HG02938 (cell line): ENCODE measurements around the gene FGD3.
"Not testable (repeated sequence)": the region's sequence is repeated elsewhere in the genome, so short reads cannot be mapped to it uniquely, and the experiment has no call there.

Experiments used
- ATAC-seq: cut with Tn5 transposase; IDR thresholded peaks from one replicate; pipeline ENCODE4 v1.9.1; 2021; ENCODE audit warnings: mild to moderate bottlenecking, moderate library complexity; ENCODE audit not compliant: unreplicated experiment

The FGD3 gene

GRCh38 chr9:92947268-92948037, at the start of gene FGD3:
TSS of gene FGD3 (plus strand) at chr9:92947523. CDS start at chr9:92976257, 28,734 bp downstream.
- no peak for ATAC-seq

DNA sequence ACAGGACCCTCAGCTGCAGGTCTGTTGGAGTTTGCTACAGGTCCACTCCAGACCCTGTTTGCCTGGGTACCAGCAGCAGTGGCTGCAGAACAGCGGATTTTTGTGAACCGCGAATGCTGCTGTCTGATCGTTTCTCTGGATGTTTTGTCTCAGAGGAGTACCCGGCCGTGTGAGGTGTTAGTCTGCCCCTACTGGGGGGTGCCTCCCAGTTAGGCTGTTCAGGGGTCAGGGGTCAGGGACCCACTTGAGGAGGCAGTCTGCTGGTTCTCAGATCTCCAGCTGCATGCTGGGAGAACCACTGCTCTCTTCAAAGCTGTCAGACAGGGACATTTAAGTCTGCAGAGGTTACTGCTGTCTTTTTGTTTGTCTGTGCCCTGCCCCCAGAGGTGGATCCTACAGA, 42.2 kb upstream of the FGD3 start:
- not testable (repeated sequence) for ATAC-seq

GRCh38 chr9:92911511-92912475, 35.5 kb upstream of the FGD3 start:
- no peak for ATAC-seq

- no peak for ATAC-seq
Observed at GRCh38 chr9:92917176-92917800, 30.0 kb upstream of the FGD3 start.

DNA sequence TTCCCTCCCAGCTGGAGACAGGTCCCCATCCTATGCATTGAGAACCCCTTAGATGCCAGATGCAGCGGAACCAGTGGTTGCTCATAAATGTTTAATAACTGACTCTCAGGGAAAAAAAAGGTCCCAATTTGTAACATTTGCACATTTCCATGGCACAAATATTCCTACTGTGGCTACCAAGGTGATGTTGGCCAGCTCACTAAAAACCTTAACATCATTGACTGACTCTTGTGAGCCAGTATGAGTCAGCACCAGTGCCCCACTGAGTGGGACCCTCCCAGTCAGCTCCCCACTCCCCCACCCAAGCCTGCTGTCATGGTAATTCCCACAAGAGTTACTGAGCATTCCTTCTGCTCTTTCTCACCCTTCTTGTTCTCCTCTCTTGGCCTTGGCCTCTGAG, 26.9 kb upstream of the FGD3 start:
- ATAC-seq, result no peak

- no peak for ATAC-seq
Observed at GRCh38 chr9:92931606-92932005, 15.7 kb upstream of the FGD3 start.

DNA sequence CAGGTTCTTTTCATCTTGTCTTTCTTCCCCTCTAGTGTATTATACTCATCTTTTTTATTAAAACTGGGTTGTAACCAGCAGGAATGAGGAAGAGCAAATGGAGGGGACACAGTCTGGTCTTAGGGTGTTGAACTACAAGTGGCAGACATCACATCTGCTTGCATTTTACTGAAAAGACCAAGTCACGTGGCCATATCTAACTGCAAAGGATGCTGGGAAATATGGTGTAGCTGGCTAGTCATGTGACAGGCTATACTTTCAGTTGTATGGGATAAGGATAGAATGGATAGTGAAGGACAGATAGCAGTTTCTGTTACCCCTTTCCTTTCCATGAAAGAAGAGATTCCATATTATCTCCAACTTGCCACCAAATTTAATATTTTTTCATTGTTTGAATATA, 13.0 kb upstream of the FGD3 start:
- no peak for ATAC-seq

GRCh38 chr9:92938025-92938424, 9.3 kb upstream of the FGD3 start:
- no peak for ATAC-seq

GRCh38 chr9:92941861-92942260, 5.5 kb upstream of the FGD3 start:
- no peak for ATAC-seq

DNA sequence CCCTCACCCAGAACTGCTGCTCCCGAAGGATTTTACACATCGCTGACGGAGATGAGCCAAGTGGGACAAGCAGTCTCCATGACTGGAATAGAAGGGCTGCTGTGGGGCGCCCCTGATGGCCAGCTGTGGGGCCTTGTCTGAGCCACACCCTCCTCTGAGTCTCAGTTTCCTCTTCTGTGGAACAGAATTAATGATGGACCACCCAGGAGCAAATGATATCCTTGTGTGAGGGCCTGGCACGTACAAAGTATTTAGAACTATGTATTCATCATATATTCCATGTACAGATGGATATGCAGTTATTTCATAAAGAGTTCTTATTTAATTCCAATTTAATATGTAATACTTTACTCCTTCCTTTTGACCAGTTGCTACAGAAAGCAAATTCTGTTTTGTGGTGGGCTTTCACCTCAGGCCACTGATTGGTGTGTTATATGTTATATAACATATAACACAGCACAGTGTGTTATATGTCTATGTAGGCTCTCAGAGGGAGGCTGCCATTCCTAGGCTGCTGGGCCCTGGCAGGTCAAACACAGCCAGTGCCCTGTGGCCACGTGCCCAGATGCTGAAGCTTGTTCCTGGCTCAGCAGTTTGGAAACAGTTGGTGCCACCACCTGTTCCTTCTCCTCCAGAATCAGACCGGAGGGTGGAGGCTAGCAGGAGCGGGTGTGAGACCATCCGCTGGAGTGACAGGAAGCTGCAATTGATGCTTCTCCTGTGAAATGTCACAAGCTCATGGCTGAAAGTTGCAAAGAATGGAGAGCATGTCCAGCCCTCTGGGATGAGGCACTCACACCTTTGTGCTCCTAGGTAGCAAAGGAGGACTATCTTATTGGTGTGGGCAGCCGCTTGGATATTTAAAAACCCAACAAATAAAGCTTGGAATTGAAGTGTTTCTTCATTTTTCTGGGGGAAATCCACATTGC, 4.4 kb upstream of the FGD3 start:
- ATAC-seq, result no peak

DNA sequence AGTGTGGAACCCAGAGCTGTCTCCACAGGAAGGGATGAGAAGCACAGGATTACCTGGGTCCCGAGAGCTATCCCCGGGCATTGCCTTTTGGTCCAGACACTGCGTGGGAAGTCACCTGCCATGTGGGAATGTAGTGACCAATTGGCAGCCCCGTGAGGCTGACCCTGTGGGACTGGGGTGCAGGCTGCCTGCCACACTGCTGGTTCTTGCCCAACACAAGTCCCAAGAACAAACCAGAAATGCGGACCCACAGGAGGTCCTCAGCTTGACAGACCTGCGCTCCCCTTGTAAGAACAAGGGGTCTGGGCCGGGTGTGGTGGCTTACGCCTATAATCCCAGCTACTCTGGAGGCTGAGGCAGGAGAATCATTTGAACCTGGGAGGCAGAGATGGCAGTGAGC, 2.4 kb upstream of the FGD3 start:
- no peak for ATAC-seq

DNA sequence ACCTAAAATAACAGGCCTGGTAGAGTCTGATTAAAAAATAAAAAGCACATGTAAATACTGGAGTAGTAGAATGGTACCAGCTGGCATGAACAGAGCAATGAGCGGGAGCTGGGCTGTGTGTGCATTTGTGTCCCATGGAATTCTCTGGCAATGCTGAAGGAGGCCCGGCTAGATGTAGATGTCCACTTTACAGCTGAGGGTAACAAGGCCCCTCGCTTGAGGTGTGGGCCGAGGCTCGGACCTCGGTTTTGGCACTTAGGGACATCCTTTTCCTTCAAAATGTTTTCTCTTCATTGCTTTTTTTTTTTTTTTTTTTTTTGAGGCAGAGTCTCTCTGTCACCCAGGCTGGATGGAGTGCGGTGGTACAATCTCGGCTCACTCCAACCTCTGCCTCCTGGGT, 1.5 kb upstream of the FGD3 start:
- no peak for ATAC-seq

- no peak for ATAC-seq
Observed at GRCh38 chr9:92948038-92948534, 763 bp downstream of the FGD3 start.

- no peak for ATAC-seq
Observed at GRCh38 chr9:92948632-92949031, 1.3 kb downstream of the FGD3 start.

DNA sequence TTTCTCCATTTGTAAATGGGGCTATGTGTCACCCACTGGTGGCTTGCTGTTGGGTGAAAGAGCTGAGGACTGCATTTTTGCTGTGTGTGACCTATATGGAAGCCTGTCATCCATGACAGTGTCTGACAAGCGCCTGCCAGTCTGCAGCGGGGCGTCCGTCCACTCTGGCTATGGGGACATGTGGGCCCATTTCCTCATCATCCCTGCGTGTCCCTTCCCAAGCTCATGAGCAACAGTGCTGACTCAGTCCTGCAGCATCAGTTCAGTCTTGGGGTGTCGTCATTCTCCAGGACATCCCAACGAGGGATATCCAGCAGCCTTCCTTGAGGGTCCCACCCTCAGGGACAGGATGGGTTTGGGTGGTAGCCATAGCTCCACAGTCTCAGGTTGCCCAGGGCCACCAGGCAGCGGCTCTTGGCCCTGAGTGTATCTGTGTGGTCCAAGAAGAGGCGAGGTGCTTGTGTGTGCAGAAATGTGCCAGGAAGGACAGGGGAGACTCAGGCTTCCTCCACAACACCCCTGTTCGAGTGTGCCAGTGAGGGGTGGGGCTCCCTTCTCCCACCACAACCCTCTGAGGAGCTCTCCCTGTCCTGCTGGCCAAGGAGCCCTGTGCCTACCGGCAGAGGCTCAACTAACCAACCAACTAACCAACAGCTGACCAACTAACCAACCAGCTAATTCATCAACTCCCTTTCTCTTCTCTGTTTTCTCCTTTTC, 2.1 kb downstream of the FGD3 start:
- ATAC-seq, result no peak

DNA sequence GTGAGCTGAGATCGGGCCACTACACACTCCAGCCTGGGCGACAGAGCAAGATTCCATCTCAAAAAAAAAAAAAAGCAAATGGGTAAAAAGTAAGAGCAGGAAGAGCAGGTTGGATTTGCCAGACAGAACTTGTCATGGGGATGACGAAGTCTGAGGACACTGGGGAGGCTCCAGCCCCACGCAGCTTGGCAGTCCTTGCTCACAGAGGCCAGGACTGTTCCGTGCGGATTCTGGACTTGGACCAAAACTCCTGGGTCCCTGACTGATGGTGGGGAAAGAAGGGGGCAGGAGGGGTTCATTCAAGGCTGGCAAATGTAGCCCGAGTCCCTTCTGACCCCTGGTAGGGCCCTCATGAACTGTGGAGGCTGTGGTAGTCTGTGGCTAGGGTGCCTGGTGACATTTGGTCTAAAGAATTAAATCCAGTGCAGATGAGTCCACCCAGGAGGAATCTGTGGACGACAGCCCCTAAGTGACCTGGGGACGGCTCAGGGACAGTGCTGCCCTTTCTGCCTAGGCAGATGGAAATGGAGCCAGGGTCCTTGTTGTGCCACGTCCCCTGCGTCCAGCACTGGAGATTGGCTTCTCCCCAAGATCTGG, 3.1 kb downstream of the FGD3 start:
- no peak for ATAC-seq

GRCh38 chr9:92952906-92953610, 5.7 kb downstream of the FGD3 start:
- ATAC-seq, result no peak

- ATAC-seq, result no peak
Observed at GRCh38 chr9:92954049-92954861, 6.9 kb downstream of the FGD3 start.
